ENCODE data around the gene KRT71. TPM values are rescaled to one million over a fixed set of nuclear protein-coding genes. Genes with fewer than 3 reads are reported as not detected.

KRT71 gene
- total and polyA plus RNA-seq, 2 of the 8 experiments (the other 6 are each of a cell fraction or from before 2014, with no cell fraction given) = not detected

GRCh38 chr12:52517888-52518287 is 35.1 kb downstream of the KRT71 start (continued):
- TF ChIP-seq CHD2 (IDR thresholded peaks at IDR 0.05; ENCODE audit: low read length) (no peak), EZH2 (IDR thresholded peaks at IDR 0.05; ENCODE audit: low read depth, low read length, severe bottlenecking) (no peak)

Data from H1 (cell line).